AML-193 (cell line): ENCODE data around the gene LNP1.
"Not testable (repeated sequence)": the region's sequence is repeated elsewhere in the genome, so short reads cannot be mapped to it uniquely, and the experiment has no call there.

Experiments used
- DNase-seq, 2 experiments: peaks; one replicate each; lab custom pipeline; 2025; lab: John Stamatoyannopoulos, UW

LNP1 gene

DNA sequence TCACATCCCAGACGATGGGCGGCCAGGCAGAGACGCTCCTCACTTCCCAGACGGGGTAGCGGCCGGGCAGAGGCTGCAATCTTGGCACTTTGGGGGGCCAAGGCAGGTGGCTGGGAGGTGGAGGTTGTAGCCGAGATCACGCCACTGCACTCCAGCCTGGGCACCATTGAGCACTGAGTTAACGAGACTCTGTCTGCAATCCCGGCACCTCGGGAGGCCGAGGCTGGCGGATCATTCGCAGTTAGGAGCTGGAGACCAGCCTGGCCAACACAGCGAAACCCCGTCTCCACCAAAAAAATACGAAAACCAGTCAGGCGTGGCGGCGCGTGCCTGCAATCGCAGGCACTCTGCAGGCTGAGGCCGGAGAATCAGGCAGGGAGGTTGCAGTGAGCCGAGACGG, 77.2 kb downstream of the LNP1 start:
- DNase-seq: not testable (repeated sequence)

DNA sequence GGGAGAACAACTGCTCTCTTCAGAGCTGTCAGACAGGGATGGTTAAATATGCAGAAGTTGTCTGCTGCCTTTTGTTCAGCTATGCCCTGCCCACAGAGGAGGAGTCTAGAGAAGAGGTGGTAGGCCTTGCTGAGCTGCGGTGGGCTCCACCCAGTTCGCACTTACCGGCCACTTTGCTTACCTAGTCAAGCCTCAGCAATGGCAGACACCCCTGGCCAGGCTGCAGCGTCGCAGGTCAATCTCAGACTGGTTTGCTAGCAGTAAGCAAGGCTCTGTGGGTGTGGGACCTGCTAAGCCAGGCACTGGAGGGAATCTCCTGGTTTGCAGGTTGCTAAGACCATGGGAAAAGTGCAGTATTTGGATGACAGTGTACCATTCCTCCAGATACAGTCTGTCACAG, 78.7 kb downstream of the LNP1 start:
- no peak for DNase-seq

DNA sequence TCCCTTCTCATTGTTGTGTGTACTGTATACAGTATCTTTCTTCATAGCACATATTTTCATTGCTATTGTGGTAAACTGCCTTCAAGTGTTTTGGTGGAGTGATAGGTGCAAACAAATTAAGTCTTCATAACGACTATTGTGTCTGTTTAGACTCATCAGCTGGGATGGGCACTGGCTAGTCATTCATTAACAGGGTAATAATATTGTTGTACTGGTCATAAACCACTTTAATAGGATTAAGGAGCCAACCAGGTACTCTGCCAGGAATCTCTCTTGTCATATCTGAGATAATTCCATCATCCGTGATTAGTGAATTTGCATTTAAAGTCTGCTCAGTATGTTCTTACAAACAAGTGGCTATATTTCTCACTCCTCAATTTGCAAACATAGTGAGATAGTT, 80.8 kb downstream of the LNP1 start:
- DNase-seq: no peak

DNA sequence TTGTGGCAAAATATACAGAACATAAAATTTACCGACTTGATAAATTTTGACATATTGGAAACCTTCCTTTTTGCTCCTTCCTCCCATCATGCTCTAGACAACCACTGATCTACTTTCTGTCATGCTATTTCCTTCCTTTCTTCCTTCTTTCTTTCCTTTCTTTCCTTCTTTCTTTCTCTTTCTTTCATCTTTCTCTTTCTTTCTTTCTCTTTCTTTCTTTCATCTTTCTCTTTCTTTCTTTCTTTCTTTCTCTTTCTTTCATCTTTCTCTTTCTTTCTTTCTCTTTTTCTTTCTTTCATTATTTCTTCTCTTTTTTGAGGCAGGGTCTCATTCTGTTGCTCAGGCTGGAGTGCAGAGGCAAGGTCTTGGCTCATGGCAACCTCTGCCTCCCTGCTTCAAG, 82.2 kb downstream of the LNP1 start:
- DNase-seq: no peak

DNA sequence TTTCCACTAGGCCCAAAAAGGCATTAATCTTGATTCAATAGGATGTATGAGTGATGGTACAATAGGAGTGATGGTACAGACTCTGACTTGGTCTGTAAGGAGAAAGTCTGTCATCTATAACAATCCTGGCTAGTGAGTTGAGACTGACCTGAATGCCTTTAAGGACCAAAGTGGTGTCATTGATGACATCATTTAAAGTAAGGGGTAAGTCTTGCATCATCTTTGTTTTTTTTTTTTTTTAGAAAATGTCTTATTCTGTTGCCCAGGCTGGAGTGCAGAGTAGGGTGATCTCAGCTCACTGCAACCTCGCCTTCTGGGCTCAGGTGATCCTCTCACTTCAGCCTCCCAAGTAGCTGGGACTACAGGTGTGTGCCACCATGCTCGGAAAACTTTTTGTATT, 85.5 kb downstream of the LNP1 start:
- DNase-seq: no peak

DNA sequence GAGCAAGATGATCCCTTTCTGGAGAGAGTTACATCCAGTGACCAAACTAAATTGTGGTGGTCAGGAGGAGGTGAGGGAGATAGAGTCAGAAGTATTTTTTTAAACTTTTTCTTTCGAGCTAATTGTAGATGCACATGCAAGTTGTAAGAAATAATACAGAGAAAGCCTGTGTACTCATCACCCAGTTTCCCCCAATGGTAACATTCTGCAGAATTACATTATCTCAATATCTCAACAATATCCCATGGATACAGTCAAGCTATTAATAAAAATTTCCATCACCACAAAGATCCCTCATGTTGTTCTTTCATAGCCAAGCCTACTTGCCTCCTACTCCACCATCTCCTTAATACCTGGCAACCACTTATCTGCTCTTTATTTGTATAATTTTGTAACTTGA, 87.8 kb downstream of the LNP1 start:
- DNase-seq: no peak

DNA sequence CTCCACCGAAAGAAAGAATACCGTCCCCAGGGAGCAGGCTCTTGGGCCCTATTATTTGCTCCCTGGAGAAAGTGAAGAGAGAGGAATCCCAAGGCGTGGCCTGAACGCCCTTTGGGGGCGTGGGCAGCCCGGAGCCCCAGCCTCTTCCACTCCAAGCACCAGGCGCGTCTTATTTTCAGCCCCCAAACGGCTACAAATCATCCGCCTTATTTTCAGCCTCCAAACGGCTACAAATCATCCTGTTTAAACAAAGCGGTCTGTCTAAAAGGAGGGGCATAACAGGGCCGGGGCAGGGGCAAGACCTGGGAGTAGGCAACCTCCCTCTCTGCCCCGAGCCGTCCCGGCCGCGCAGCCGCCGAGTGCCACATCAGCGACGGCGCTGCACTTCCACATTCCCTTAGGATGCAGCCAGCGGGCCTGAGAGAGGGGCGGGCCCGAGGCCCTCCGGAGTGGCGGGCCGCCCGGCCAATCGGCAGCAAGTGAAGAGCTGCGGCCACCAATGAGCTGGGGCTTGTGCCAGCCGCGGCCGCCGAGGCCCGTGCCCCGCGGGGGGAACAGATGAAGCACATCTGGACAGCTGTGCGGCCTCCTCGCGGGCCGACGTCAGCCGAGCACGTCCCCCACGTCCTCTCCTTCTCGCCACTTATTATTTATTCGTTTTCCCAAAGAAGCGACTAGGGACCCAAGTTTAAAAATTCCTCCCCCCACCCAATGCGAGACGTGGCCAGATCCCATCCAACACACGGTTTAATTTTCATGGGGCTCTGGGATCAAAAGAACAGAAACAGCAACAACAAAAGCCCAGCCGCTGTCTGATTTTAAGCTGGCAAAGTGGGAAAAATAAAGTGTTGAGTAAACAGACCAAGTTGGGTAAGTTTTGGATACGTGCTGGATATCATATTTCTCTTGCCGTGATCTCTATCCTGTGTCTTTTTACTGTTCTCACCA, 91.0 kb downstream of the LNP1 start, which contains the start of gene TMEM45A:
Gene TMEM45A (plus strand): TSS at position 561 of the 948 bp plus-strand sequence. CDS start 62,593 bp downstream, outside the sequence.
- DNase-seq: no peak

DNA sequence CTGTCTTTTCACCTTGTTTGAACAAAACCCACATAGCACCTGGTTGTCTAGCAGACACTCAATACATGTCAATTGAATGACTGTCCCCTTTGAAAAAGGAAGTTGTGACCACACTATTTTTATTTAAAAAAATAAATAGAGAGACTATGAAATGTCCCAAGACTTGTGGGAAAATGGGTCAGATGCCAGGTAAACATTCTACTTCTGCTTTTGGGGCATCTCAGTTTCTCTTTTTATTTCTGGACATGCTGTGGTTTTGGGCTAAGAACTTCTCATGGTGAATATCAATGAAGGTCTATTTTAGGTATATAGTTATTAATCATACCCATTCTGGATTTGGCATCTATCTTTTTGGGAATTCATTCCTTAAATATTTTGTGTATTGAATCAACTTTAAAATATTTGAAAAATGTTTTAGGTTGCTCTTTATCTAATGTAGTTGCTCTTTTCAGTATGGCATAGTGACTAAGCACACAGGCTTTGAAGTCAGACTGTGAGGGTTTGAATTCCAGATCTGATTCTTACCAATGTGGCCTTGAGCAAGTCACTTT, 95.4 kb downstream of the LNP1 start:
- DNase-seq: no peak

DNA sequence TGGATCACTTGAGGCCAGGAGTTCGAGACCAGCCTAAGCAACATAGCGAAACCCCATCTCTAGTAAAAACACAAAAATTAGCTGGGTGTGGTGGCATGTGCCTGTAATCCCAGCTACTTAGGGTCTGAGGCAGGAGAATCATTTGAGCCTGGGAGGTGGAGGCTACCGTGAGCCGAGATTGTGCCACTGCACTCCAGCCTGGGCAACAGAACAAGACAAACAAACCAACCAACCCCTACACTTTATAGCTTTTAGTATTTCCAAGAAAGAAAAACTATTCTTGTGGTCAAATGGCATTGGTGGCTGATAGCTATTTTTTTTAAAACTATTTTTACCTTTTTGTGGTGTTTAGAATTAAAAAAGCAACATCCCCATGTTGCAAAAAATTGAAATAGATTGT, 98.3 kb downstream of the LNP1 start:
- no peak for DNase-seq

DNA sequence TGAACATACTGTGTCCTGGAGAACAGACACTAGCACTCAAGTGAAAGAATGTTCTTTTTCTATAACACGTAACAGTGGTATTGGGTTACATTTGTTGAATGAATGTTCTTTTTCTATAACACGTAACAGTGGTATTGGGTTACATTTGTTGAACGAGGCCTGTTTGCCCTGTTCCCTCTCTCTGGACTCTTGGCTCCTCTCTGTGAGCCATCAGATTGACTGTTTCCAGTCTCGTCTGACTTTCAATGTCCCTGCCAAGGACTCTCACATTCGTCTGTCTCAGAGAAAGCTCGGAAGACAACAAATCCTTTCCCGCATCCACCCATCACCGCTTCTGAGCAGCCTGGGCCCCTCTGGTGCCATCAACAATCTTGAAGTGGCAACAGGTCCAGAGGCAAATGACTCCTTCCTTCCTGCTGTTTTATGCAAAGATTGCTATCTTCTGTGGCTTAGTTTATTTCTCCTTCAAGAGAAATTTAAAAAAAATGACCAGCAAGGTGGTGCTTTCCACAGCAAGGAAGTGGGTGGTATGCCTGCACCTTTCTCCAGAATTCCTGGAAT, 99.1 kb downstream of the LNP1 start:
- no peak for DNase-seq

DNA sequence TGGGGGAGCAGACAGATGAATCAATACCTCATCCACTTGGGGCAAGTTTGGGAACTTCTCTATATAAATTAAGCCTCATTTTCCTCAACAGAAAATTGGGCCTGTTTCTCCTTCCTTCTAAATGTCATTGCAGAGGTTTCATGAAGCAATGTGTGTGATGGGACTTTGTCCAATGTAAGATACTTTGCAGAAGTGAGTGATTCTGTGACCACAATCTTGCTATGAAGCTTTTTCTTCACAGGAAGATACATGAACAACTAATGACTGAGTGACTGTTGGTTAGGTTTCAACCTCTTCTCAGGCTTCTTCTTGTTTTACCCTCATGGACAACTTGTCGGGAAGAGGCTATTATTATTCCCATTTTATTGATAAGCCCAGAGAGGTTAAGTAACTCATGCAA, 102.1 kb downstream of the LNP1 start:
- no peak for DNase-seq
